ENCODE results near the gene CTAGE4.
"Not testable (repeated sequence)": the region's sequence is repeated elsewhere in the genome, so short reads cannot be mapped to it uniquely, and the experiment has no call there.

The CTAGE4 gene

GRCh38 chr7:144201978-144202377 is 18.7 kb downstream of the CTAGE4 start:
- DNase-seq (ENCODE audit: low read depth, low spot score); in situ Hi-C loops (cut with HindIII; ENCODE audit: low sequenced_read_pairs): not testable (repeated sequence)

GRCh38 chr7:144203086-144203485 is 19.8 kb downstream of the CTAGE4 start:
- in situ Hi-C loops (cut with HindIII; ENCODE audit: low sequenced_read_pairs); H3K4me3 ChIP-seq (ENCODE audit: low read depth, low read length); DNase-seq (ENCODE audit: low read depth, low spot score): not testable (repeated sequence)

More at GRCh38 chr7:144201978-144202377, 18.7 kb downstream of the CTAGE4 start:
- H3K4me3 ChIP-seq (ENCODE audit: low read depth, low read length), result not testable (repeated sequence)

GRCh38 chr7:144205306-144205705 is 22.0 kb downstream of the CTAGE4 start:
- in situ Hi-C loops (cut with HindIII; ENCODE audit: low sequenced_read_pairs); DNase-seq (ENCODE audit: low read depth, low spot score); H3K4me3 ChIP-seq (ENCODE audit: low read depth, low read length): not testable (repeated sequence)

GRCh38 chr7:144217200-144217599 is 33.9 kb downstream of the CTAGE4 start:
- DNase-seq (ENCODE audit: low read depth, low spot score); in situ Hi-C loops (cut with HindIII; ENCODE audit: low sequenced_read_pairs); H3K4me3 ChIP-seq (ENCODE audit: low read depth, low read length): not testable (repeated sequence)

- in situ Hi-C loops (cut with HindIII; ENCODE audit: low sequenced_read_pairs); DNase-seq (ENCODE audit: low read depth, low spot score); H3K4me3 ChIP-seq (ENCODE audit: low read depth, low read length): not testable (repeated sequence)
These were observed 35.3 kb downstream of the CTAGE4 start for GRCh38 chr7:144218581-144218980.

- H3K4me3 ChIP-seq (ENCODE audit: low read depth, low read length); DNase-seq (ENCODE audit: low read depth, low spot score); in situ Hi-C loops (cut with HindIII; ENCODE audit: low sequenced_read_pairs): not testable (repeated sequence)
These were observed 35.9 kb downstream of the CTAGE4 start for GRCh38 chr7:144219149-144219548.

- DNase-seq (ENCODE audit: low read depth, low spot score); H3K4me3 ChIP-seq (ENCODE audit: low read depth, low read length); in situ Hi-C loops (cut with HindIII; ENCODE audit: low sequenced_read_pairs): not testable (repeated sequence)
These were observed 37.3 kb downstream of the CTAGE4 start for GRCh38 chr7:144220531-144220930.

GRCh38 chr7:144223675-144224074 is 40.4 kb downstream of the CTAGE4 start:
- in situ Hi-C loops (cut with HindIII; ENCODE audit: low sequenced_read_pairs); DNase-seq (ENCODE audit: low read depth, low spot score); H3K4me3 ChIP-seq (ENCODE audit: low read depth, low read length): not testable (repeated sequence)

GRCh38 chr7:144226866-144227265 is 43.6 kb downstream of the CTAGE4 start:
- DNase-seq (ENCODE audit: low read depth, low spot score); H3K4me3 ChIP-seq (ENCODE audit: low read depth, low read length); in situ Hi-C loops (cut with HindIII; ENCODE audit: low sequenced_read_pairs): not testable (repeated sequence)

- DNase-seq (ENCODE audit: low read depth, low spot score); H3K4me3 ChIP-seq (ENCODE audit: low read depth, low read length); in situ Hi-C loops (cut with HindIII; ENCODE audit: low sequenced_read_pairs): not testable (repeated sequence)
These were observed 45.5 kb downstream of the CTAGE4 start for GRCh38 chr7:144228810-144229209.

GRCh38 chr7:144231027-144231426 is 47.8 kb downstream of the CTAGE4 start:
- in situ Hi-C loops (cut with HindIII; ENCODE audit: low sequenced_read_pairs); DNase-seq (ENCODE audit: low read depth, low spot score); H3K4me3 ChIP-seq (ENCODE audit: low read depth, low read length): not testable (repeated sequence)

- in situ Hi-C loops (cut with HindIII; ENCODE audit: low sequenced_read_pairs); H3K4me3 ChIP-seq (ENCODE audit: low read depth, low read length); DNase-seq (ENCODE audit: low read depth, low spot score): not testable (repeated sequence)
These were observed 49.8 kb downstream of the CTAGE4 start for GRCh38 chr7:144233039-144233438.
